NCI-H2107 treated with DMSO at 0.1 percent for 48 hours (cell line): ENCODE results near the gene CIC.

Source experiments
- DNase-seq: peaks from one replicate; lab custom pipeline; 2025; ENCODE audit not compliant: unreplicated experiment; lab: John Stamatoyannopoulos, UW

Gene CIC

GRCh38 chr19:42275103-42275502 is 6.1 kb downstream of the CIC start:
- no peak for DNase-seq

DNA sequence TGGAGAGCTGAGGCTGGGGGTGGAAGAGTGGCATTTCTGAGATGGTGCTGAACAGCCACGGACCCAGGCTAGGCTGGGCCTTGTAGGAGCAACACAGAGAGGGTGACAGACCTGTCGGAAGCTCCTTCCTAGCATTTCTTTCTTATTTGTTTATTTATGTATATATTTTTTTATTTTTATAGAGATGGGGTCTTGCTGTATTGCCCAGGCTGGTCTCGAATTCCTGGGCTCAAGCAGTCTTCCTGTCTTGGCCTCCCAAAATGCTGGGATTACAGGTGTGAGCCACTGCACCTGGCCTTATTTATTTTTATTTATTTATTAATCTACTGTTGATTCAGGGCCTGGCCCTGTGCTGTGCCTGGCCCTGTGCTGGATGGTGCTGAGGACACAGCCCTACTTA is 6.5 kb downstream of the CIC start:
- DNase-seq = no peak

GRCh38 chr19:42276284-42276683 is 7.2 kb downstream of the CIC start:
- DNase-seq = no peak

DNA sequence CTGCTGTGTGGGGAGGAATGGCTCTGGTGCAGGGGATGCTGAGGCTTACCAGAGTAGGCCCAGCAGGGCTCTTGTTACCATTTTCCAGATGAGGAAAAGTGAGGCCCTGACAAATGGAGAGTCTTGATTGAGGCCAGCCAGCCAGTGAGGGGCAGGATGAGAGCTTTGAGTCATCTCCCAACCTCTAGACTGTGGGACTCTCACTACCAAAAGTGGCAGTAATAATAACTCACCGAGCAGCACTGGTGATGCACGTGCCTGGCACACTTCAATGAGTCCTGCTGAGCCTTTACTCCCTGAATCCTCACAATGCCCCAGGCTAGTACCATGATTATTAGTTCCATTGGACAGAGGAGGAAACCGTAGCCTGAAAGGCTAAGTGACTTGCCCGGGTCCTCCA is 7.8 kb downstream of the CIC start:
- DNase-seq = no peak

DNA sequence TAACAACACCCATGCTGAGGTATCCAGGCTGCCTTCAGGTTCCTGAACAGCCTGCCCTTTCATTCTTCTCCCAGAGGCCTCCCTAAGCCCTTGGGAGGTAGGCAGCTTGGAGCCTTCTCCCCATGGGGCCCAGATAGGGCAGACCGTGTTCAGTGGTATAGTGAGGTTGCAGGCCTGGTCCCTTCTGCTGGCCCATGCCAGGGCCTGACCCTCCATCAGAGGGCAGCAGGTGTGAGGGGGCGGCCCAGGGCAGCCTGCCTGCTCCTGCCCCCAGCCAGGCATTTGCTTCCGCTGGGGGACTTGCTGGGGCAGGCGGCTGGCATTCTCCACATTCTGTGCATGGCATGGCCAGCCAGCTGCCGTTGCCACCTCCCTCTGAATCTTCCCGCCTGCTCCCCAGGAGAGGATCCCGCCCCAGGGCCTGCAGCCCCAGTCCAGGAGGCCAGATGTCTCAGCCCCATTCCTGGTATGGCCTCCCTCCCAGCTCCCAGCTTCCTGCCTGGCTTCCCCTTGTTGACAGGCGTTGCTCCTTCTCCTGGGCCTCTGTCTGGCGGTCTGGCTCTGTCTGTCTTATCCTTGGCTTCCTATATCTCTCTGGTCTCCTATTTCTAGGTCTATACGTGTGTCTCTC is 8.9 kb downstream of the CIC start:
- DNase-seq = no peak

GRCh38 chr19:42278452-42279154 is 9.6 kb downstream of the CIC start:
- no peak for DNase-seq

DNA sequence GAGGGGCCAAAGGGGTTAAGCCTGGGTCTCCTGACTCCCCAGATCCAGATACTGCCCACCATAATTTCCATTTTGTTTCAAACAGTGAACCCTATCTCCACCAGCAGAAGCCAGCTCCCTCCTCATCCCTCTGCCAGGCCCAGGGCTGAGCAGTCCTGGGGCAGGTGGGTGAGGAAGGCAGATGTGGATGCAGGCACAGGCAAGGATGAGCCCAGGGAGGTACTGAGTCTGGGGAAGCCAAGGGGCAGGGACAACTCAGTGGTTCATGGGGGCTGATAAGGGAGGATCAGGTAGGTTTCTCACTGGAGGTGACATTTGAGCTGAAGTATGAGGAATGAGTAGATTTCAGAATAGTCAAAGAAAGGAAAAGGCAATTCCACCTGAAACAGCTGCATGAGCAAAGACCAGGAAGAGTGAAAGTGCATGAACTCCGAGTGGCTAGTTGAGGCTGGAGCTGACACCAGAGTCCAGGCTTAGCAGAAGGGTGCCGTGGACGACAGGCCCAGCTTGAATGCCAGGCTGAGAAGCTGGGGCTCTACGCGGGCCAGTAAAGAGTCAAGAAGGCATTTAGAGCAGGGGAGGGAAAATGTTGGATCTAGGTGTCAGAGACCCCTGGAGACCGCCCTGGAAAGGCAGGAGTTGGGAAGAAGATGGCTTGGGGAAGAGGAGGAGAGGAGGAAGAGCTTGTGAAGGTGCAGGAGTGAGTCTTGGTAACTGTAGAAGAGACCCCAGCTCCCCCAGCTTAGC is 10.3 kb downstream of the CIC start:
- peak; percentile 35 for DNase-seq

DNA sequence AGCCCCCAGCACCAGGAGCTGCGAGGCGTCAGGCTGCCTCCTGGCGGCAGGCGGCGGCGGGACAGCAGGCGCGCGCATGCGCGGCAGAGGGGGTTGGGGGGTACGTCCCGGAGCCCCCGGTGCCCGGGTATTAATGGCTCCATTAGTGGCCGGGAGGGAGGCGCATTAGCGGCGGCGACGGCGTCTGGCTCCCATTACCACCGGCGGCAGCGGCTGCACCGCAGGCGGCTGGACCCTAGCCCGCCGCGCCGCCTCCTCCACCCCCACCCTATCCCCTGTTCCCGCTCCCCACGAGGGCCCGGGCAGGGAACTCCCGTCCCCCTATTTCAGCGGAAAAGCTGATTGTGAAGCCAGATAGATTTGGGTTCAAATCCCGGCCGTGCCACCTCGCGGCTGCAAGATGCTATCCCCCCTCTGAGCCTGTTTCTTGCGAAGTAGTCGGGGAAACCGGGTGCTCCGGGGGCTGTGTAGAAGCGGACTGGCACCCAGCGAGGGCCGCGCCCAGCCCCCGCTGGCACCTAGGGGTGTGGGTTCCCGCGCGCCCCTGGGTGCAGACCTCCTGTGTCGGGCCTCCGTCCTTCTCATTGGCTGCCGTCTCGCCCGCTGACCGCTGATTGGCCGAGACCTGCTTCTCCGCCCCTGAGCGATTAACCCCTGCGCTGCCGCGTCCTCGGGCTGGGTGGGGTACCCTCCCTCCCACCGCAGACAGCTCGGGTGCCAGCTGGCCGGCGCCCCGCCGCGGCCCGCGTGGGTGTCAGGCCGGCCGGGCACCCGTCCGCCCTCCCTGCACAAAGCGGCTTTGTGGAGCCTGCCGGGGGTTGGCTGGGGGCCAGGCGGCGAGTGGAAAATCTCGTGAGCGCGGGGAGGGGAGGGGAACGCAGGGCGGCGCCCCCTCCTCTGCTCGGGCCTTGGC is 11.1 kb downstream of the CIC start:
- DNase-seq = peak; percentile 81

DNA sequence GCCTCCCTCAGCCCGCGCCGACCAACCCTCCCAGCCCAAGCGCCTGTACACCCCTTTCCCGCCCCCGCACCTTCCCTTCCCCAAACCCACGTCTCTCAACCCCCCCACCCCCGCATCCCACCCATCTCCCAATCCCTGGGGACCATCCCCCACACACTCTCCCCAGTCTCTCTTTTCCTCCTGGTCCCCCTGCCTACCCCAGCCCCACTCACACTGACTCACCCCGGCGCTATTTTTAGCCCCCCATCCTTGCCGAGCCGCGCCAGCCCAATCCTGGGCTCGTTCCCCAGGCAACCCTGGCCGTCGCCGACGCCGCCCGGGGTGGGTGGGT is 11.7 kb downstream of the CIC start:
- DNase-seq = no peak

GRCh38 chr19:42281146-42281826 is 12.2 kb downstream of the CIC start:
- DNase-seq = peak; percentile 14

- DNase-seq = no peak
Measured at GRCh38 chr19:42281827-42282762, 13.0 kb downstream of the CIC start.

DNA sequence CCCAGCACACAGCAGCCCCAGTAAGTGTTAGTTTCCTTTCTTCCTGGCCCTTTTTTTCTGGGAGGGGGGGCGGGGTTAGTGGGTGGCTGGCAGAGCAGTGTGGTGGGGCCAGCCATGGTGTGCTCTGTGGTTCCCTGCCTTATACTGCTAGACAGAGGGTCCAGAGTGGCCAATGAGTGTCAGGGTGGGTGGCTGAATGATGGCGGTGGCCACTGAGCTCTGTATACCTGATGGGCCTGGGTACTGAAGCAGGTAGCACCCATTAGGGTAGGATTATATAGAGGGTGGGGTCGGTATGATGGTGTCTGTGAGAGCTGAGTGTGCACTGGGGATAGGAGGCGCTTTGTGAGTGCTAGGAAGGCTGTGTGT is 13.8 kb downstream of the CIC start:
- no peak for DNase-seq

- peak; percentile 72 for DNase-seq
Measured at GRCh38 chr19:42283188-42284065, 14.4 kb downstream of the CIC start.

DNA sequence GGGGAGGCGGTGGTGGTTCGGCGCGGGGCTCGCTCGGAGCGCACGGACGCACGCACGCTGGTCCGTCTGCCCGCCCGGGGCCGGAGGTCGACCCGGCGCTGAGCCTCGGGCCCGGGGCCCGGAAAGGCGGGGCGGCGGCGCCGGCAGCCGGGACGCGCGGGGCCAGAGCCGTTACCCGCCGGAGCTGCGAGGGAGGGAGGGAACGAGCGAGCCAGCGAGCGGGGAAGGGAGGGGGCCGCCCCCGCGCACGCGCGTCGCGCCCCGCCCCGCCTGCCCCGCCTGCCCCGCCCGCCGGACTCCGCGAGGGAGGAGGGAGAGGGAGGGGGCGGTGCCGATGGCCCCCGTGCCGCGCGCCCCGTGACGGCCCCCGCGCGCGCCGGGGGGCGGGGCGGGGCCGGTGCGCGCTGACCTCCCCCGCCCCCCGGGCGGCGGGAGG is 15.0 kb downstream of the CIC start:
- no peak for DNase-seq

DNA sequence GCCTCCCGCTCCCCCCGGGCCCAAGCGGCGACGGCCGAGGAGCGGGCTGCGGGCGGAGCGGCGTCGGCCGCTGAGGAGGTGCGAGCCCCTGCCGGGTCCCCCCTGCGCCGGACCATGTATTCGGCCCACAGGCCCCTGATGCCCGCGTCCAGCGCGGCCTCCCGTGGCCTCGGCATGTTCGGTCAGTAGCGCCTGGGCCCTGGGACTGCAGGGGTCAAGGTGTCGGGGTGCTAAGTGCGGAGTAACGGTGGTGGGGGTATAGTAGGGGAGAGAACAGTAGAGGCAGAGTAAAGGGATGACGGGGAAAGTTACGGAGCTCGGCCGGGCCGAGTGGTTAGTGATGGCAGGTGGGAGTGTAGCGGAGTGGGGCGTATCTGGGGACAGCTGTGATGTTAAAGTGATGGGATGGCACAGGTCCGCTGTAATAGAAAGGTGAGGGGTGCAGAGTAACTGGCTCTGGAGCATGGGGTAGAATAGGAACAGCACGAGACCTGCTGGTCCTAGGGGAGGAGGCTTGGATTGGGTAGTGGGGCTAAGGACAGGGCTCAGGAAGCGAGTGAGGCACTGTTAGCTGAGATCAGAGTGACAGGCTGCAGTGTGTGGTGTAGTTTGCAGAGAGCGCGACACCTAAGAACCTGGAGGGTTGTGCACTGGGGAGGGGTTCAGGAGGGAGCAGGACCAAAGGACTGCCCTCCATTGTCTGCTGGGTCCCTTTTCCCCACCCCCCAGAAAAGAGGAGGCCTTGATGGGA is 15.7 kb downstream of the CIC start:
- DNase-seq = peak; percentile 11

- DNase-seq = no peak
Measured at GRCh38 chr19:42285541-42285941, 16.5 kb downstream of the CIC start.

DNA sequence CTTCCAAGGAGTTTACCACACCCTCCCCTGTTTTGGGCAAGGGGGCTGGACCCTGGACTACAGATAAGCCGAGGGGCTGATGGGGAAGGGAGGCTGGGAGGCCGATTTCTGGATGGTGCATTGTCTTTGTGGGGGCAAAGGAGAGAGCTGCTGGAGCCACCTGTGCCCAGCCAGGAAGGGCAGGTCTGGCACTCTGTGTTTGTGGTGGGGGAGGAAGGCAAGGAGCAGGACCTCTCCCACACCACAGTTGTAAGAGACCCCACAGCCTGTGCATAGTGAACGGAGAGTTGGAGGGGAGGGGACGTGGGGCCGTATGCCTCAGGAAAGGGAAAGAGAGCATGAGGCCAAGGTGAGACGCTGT is 16.9 kb downstream of the CIC start:
- no peak for DNase-seq

GRCh38 chr19:42286349-42287016 is 17.4 kb downstream of the CIC start:
- no peak for DNase-seq
